HCT116 (cell line): ENCODE data around the gene GNG7.

Experiments
- ATF3 ChIP-seq: IDR thresholded peaks from 2 replicates; pipeline ENCODE4 v1.6.1; 2012
- CEBPB ChIP-seq: IDR thresholded peaks from 2 replicates; pipeline ENCODE4 v1.6.1; 2012; ENCODE audit warnings: low read depth
- EGR1 ChIP-seq: IDR thresholded peaks from 2 replicates; pipeline ENCODE4 v1.6.1; 2012; ENCODE audit warnings: low read depth
- ELF1 ChIP-seq: IDR thresholded peaks from 2 replicates; pipeline ENCODE4 v1.6.1; 2012; ENCODE audit warnings: low read depth, borderline replicate concordance
- EZH2 ChIP-seq: fragments of 200-600 bp; sonication (generic); IDR thresholded peaks from 2 replicates; pipeline ENCODE4 v1.6.1; 2017; ENCODE audit warnings: antibody characterized with exemption, mixed run types
- EZH2phosphoT487 ChIP-seq: fragments of 200-600 bp; IDR thresholded peaks from 2 replicates; pipeline ENCODE4 v1.6.1; 2018; ENCODE audit warnings: antibody characterized with exemption, borderline replicate concordance
- POLR2A ChIP-seq: IDR thresholded peaks from 2 replicates; pipeline ENCODE4 v1.7.0; 2011; ENCODE audit warnings: borderline replicate concordance; ENCODE audit not compliant: insufficient read depth, insufficient read length; ENCODE audit errors: extremely low read depth
- POLR2AphosphoS5 ChIP-seq: IDR thresholded peaks from 2 replicates; pipeline ENCODE4 v1.6.1; 2011; ENCODE audit warnings: mild to moderate bottlenecking, low read depth, low read length, moderate library complexity
- SIN3A ChIP-seq: IDR thresholded peaks from 2 replicates; pipeline ENCODE4 v1.6.1; 2012; ENCODE audit warnings: low read depth
- TCF7L2 ChIP-seq: IDR thresholded peaks from 2 replicates; pipeline ENCODE4 v1.7.0; 2011; ENCODE audit warnings: borderline replicate concordance, inconsistent platforms; ENCODE audit not compliant: insufficient read depth, insufficient read length; ENCODE audit errors: extremely low read depth
- TF ChIP-seq, protein P1 (sequence below): IDR thresholded peaks from 2 replicates; pipeline ENCODE4 v1.6.1; 2012
- TF ChIP-seq, protein P2 (sequence below), 3 experiments: fragments of 200-600 bp in 1 of 3; sonication (generic) in 1 of 3; IDR thresholded peaks in 2 of 3; conservative IDR thresholded peaks in 1 of 3; 2 replicates each; pipeline ENCODE4 v1.5.1; 2012 to 2017; ENCODE audit warnings: low read depth in 2 of 3, low read length in 2 of 3, antibody characterized with exemption in 1 of 3, borderline replicate concordance in 1 of 3, control low read depth in 1 of 3, mild to moderate bottlenecking in 1 of 3, mixed read lengths in 1 of 3, mixed run types in 1 of 3, moderate library complexity in 1 of 3; ENCODE audit not compliant: insufficient read depth in 1 of 3

DNA sequence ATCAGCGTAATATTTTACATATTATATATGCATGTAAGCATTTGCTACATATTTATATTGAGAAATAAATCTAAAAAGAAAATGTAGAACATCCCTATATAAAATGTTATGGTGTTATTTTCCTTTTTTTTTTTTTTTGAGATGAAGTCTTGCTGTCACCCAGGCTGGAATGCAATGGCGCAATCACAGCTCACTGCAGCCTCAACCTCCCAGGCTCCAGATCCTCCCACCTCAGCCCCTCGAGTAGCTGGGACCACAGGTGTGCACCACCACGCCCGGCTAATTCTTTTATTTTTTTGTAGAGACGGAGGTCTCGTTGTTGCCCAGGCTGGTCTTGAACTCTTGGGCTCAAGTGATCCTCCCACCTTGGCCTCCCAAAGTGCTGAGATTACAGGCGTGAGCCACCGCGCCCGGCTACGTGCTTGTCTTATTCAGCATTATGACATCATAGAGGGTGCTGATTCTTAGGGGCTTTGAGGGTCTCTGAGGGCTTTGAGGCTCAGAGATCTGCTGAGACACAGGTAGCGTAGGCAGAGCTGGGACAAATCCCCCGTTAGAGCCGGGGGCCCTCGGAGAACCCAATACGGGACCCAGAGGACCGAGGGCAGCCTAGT lies 124.7 kb downstream of the GNG7 start:
- no peak for TF ChIP-seq POLR2A
- TF ChIP-seq, protein P1, sequence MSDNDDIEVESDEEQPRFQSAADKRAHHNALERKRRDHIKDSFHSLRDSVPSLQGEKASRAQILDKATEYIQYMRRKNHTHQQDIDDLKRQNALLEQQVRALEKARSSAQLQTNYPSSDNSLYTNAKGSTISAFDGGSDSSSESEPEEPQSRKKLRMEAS: no peak
- no peak for TF ChIP-seq EZH2phosphoT487
- TF ChIP-seq, protein P2, sequence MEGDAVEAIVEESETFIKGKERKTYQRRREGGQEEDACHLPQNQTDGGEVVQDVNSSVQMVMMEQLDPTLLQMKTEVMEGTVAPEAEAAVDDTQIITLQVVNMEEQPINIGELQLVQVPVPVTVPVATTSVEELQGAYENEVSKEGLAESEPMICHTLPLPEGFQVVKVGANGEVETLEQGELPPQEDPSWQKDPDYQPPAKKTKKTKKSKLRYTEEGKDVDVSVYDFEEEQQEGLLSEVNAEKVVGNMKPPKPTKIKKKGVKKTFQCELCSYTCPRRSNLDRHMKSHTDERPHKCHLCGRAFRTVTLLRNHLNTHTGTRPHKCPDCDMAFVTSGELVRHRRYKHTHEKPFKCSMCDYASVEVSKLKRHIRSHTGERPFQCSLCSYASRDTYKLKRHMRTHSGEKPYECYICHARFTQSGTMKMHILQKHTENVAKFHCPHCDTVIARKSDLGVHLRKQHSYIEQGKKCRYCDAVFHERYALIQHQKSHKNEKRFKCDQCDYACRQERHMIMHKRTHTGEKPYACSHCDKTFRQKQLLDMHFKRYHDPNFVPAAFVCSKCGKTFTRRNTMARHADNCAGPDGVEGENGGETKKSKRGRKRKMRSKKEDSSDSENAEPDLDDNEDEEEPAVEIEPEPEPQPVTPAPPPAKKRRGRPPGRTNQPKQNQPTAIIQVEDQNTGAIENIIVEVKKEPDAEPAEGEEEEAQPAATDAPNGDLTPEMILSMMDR (IDR thresholded peaks at IDR 0.05 in 2 of 3, conservative IDR thresholded peaks at IDR 0.05 in 1 of 3; ENCODE audit: borderline replicate concordance in 1 of 3, insufficient read depth in 1 of 3, low read depth in 2 of 3, low read length in 2 of 3): no peak
- no peak for TF ChIP-seq EZH2
- TF ChIP-seq EGR1: no peak
- no peak for TF ChIP-seq SIN3A
- no peak for TF ChIP-seq ATF3
- TF ChIP-seq CEBPB: no peak
- no peak for TF ChIP-seq POLR2AphosphoS5
- no peak for TF ChIP-seq ELF1
- no peak for TF ChIP-seq TCF7L2
